GM19035 (cell line): Measurements from ENCODE around the gene TAS2R41.
A peak's percentile ranks its signal among the peaks of the same experiment; 100 is the strongest.

Experiments
- ATAC-seq: cut with Tn5 transposase; IDR thresholded peaks from one replicate; pipeline ENCODE4 v1.9.1; 2021; ENCODE audit not compliant: unreplicated experiment

TAS2R41 gene

GRCh38 chr7:143477501-143478150, at the start of gene TAS2R41:
Gene TAS2R41, plus strand, starts transcription at chr7:143477873. Its CDS starts 0 bp downstream, at chr7:143477873.
- ATAC-seq = no peak

- no peak for ATAC-seq
Observed at GRCh38 chr7:143429770-143430698, 47.6 kb upstream of the TAS2R41 start.

- no peak for ATAC-seq
Observed at GRCh38 chr7:143431109-143431508, 46.6 kb upstream of the TAS2R41 start.

GRCh38 chr7:143433759-143434158, 43.9 kb upstream of the TAS2R41 start:
- no peak for ATAC-seq

GRCh38 chr7:143434660-143435059, 43.0 kb upstream of the TAS2R41 start:
- ATAC-seq = no peak

GRCh38 chr7:143435266-143435665, 42.4 kb upstream of the TAS2R41 start:
- no peak for ATAC-seq

- ATAC-seq = peak; percentile 87
Observed at GRCh38 chr7:143436325-143436946, 41.2 kb upstream of the TAS2R41 start.

GRCh38 chr7:143437578-143437977, 40.1 kb upstream of the TAS2R41 start:
- no peak for ATAC-seq

GRCh38 chr7:143439866-143440265, 37.8 kb upstream of the TAS2R41 start:
- no peak for ATAC-seq

GRCh38 chr7:143443153-143443552, 34.5 kb upstream of the TAS2R41 start, which contains the start of gene TAS2R60:
Gene TAS2R60, plus strand, starts transcription at chr7:143443453. Its CDS starts 0 bp downstream, at chr7:143443453.
- ATAC-seq = no peak

GRCh38 chr7:143444063-143444782, 33.5 kb upstream of the TAS2R41 start:
- ATAC-seq = no peak

GRCh38 chr7:143444785-143445184, 32.9 kb upstream of the TAS2R41 start:
- ATAC-seq = no peak

GRCh38 chr7:143447466-143447865, 30.2 kb upstream of the TAS2R41 start:
- ATAC-seq = no peak

- ATAC-seq = no peak
Observed at GRCh38 chr7:143448429-143448828, 29.2 kb upstream of the TAS2R41 start.

GRCh38 chr7:143449793-143450192, 27.9 kb upstream of the TAS2R41 start:
- ATAC-seq = no peak

- no peak for ATAC-seq
Observed at GRCh38 chr7:143451122-143451521, 26.6 kb upstream of the TAS2R41 start.

- ATAC-seq = no peak
Observed at GRCh38 chr7:143451746-143452145, 25.9 kb upstream of the TAS2R41 start.

GRCh38 chr7:143452495-143452894, 25.2 kb upstream of the TAS2R41 start:
- no peak for ATAC-seq

- ATAC-seq = no peak
Observed at GRCh38 chr7:143454091-143454680, 23.5 kb upstream of the TAS2R41 start.

- no peak for ATAC-seq
Observed at GRCh38 chr7:143455491-143455890, 22.2 kb upstream of the TAS2R41 start.

GRCh38 chr7:143455942-143456341, 21.7 kb upstream of the TAS2R41 start:
- no peak for ATAC-seq
